ENCODE results near the gene MYH14. TPM values are rescaled to one million over a fixed set of nuclear protein-coding genes. Genes with fewer than 3 reads are reported as not detected.

Gene MYH14
- total and polyA plus RNA-seq, 2 of the 13 experiments (the other 11 are each of a cell fraction or from before 2014, with no cell fraction given), result 5.5 to 5.8 TPM

DNA sequence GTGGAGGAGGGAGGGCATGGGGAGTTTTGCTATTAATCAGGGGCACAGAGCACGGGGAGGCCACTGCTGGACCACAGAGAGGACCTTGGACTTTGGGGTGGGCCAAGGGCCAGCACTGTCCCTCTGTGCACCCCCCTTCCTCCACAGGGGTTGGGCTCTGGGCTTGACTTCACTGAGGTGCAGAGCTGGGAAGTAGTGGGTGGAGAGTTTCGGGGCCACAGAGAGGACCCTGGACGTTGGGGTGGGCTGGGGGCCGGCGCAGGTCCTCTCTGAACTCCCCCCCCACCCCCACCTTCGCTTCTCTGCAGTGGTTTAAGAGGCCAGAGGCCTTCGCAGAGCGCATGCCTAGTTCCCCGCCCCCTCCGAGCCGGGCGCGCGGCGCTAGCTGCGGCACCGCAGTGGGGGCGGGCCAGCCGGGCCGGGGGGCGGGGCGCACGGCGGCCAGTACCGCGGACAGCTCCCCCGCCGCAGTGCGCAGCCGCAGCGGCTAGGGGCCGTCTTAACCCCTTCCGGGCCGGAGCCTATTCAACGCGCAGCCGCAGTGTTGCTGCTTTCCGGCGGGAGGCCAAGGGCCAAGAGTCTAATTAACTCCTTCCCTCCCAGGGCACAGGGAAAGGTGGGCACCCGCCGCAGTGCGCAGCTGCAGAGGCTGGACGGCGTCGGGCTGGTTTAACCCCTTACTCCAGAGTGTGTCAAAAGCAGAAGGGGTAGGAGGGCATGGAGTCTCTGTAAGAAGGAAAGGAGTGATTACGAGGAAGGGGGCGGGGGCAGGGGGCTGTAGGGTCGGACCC, 122.1 kb downstream of the MYH14 start (continued):
- TF ChIP-seq MXD1 (CRISPR knock-in tag; IDR thresholded peaks at IDR 0.05) (peak; percentile 51; the same call in 1 of the 2 replicates), ZFP90 (CRISPR knock-in tag; IDR thresholded peaks at IDR 0.05; ENCODE audit: borderline replicate concordance) (peak; percentile 48; the same call in 1 of the 2 replicates), MYNN (CRISPR knock-in tag; IDR thresholded peaks at IDR 0.05; ENCODE audit: low read depth) (0 out of 2 replicates have a peak, but pooled peaks have one; percentile 78), ZNF329 (CRISPR knock-in tag; IDR thresholded peaks at IDR 0.05; ENCODE audit: low read depth) (peak; percentile 84), HINFP (CRISPR knock-in tag; IDR thresholded peaks at IDR 0.05; ENCODE audit: low read depth) (peak; percentile 19; the same call in 1 of the 2 replicates), ZBTB42 (CRISPR knock-in tag; IDR thresholded peaks at IDR 0.05) (peak; percentile 77; the same call in 1 of the 2 replicates), ARID5B (CRISPR knock-in tag; IDR thresholded peaks at IDR 0.05) (peak; percentile 31; the same call in 1 of the 2 replicates), KAT8 (CRISPR knock-in tag; IDR thresholded peaks at IDR 0.05) (peak; percentile 34; the same call in 1 of the 2 replicates), ZFP91 (CRISPR knock-in tag; IDR thresholded peaks at IDR 0.05; ENCODE audit: borderline replicate concordance) (peak; percentile 65; the same call in 1 of the 2 replicates), SSRP1 (CRISPR knock-in tag; IDR thresholded peaks at IDR 0.05) (no peak), ASH2L (IDR thresholded peaks at IDR 0.05; ENCODE audit: insufficient read length, low read depth, low read length) (peak; percentile 53), DDIT3 (CRISPR knock-in tag; IDR thresholded peaks at IDR 0.05) (no peak), TCF7L2 (IDR thresholded peaks at IDR 0.05; ENCODE audit: low read depth, low read length) (no peak)
- TF ChIP-seq, protein P1, sequence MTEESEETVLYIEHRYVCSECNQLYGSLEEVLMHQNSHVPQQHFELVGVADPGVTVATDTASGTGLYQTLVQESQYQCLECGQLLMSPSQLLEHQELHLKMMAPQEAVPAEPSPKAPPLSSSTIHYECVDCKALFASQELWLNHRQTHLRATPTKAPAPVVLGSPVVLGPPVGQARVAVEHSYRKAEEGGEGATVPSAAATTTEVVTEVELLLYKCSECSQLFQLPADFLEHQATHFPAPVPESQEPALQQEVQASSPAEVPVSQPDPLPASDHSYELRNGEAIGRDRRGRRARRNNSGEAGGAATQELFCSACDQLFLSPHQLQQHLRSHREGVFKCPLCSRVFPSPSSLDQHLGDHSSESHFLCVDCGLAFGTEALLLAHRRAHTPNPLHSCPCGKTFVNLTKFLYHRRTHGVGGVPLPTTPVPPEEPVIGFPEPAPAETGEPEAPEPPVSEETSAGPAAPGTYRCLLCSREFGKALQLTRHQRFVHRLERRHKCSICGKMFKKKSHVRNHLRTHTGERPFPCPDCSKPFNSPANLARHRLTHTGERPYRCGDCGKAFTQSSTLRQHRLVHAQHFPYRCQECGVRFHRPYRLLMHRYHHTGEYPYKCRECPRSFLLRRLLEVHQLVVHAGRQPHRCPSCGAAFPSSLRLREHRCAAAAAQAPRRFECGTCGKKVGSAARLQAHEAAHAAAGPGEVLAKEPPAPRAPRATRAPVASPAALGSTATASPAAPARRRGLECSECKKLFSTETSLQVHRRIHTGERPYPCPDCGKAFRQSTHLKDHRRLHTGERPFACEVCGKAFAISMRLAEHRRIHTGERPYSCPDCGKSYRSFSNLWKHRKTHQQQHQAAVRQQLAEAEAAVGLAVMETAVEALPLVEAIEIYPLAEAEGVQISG (CRISPR knock-in tag; IDR thresholded peaks at IDR 0.05), result peak; percentile 79
- TF ChIP-seq, protein P2, sequence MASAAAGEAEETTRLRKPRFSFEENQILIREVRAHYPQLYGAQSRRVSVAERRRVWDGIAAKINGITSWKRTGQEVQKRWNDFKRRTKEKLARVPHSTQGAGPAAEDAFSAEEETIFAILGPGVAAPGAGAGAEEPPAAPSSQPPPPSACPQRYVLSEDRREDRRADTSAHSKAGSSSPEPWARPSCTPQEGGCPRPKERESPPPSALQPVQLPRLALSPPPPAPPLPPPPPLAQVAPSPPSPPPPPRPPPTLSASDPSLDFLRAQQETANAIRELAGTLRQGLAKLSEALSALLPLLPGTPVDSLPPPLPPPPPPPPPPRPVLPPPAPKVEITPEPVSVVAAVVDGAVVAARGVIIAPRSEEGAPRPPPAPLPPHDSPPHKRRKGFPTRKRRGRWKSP (CRISPR knock-in tag; IDR thresholded peaks at IDR 0.05), result peak; percentile 60; the same call in 1 of the 2 replicates
